Stimulated activated CD4-positive, alpha-beta T cell treated with anti-CD3 and anti-CD28 coated beads, Interleukin-12 subunit alpha, Interleukin-12 subunit beta, amount 100 ng/mL, for 4 hours (primary cell): ENCODE data around the gene CAMP.

Experiments
- DNase-seq: peaks from one replicate; pipeline ENCODE4 v3.0.0-alpha.2; 2020

The CAMP gene

DNA sequence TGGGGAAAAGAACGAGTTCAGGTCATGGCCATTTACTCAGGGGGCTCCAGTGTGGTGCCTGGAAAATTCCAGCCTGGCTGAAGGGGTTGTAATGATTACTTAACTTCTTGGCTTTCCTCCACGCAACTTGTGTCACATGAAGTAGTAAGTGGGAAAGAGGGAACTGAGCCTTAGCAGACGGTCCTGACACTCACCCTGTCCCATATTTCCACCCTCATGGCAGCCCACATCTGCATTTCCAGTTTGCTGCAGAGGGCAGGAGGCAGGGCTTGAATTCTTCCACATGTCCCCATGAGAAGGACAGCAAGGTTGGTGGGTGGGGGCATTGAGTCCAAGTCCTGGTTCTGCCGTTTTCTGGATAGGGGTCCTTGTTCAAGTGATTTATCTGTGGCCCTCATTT lies 7.8 kb upstream of the CAMP start:
- no peak for DNase-seq

DNA sequence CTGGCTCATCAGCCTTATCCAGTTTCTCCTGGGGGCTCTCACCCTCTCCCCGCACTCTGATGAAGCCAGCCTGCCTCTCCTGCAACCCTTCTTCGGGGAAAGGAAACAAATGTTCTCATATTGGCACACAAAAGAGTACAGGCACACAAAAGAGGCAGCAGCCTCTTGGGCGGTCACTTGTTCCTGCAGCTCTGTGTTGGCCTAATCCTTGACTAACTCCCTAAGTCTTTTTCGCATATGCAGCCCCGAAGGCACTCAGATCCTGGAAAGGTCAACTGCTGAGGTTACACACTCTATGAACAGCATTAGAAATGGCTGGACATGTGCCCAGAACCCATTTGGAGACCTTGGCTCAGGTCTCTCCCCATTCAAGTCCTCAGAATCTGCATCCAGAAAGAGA lies 7.4 kb upstream of the CAMP start:
- no peak for DNase-seq

DNA sequence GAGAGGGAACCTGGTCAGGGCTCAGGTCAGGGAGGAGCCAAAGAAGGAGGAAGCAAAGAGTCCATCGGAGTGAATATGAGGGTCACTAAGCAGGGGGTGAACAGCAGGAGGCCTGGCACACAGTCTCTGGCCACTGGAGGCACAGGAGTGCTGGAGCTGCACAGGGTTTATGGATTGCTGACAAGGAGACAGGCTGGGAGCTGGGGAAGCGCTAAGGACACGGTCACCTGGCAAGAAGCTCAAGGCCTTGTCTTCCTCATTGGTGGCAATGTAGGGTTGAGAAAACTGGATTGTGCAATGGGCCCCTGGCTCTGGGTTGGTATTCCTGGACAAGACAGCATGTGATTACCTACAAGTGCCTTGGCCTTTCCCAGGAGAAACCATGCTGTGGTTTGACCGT lies 5.8 kb upstream of the CAMP start:
- DNase-seq: no peak

DNA sequence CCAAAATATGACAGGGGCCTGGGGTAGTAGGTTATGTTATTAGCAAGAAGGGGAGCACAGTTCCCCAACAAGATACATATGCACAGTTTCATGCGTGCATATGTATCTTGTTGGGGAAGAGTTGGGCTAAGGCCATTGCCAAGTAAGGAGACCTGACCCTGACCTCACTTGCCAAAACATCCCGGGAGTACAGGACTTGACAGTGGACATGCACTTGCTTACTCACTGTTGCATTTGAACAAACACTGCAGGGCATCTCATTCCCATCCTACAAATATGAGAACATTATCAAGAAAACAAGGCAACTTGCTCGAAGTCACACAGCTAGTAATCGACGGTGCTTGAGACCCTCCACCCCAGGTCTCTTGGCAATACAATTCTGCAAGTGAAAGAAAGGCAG lies 4.8 kb upstream of the CAMP start:
- no peak for DNase-seq

DNA sequence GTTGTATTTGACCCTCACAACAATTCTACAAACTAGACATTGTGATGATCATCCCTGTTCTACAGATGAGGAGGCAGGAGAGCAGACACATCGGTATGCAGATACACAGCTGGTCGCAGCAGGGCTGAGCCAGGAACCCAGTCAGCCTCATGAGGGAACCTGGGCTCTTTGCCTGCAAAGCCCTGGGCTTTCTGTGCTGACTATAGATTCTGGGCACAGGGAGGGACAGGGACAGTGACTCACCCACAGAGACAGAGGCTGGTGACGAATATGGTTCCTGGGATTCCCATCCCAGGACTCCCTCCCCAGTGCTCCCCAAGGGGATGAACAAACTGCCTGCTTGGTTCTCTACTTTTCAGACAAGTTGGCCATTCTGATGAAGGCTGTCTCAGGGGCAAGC lies 3.8 kb upstream of the CAMP start:
- DNase-seq: no peak

DNA sequence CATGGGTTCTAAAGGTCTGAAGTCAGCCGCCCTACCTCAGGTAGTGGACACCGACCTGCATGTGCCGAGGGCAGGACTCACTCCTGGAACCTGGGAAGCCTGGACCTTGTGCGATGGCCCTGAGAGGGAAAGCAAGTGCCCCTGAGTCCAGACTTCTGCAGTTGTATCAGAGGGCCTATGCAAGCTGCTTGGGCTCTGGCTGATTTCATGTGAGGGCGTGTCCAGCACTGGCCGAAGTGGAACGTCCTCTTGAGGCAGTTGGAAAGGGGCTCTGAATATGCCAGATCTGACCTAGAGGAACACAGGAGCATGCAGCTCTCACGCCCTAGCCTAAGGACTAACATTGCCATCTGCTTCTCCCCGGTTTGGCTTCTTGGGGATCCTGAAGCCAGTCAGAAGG lies 2.5 kb upstream of the CAMP start:
- DNase-seq: no peak

DNA sequence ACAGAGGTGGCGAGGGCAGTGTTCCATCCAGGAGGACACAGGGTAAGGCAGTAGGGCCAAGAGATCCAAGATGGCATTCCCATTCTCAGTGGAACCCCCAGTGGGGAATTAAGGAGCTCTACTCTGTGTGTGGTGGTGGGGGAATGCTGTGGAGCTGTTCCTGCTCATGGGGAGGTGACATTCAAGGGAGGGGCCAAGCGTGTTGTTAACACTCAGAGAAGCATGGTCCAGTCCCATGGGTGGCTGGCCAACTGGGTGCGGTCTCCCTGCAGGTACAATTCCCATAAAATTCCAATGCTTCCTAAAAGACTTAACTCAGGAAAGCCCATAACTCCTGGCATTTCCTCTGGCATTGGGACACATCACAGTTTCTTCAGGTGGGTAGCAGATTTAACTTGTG lies 2.3 kb downstream of the CAMP start:
- DNase-seq: no peak

DNA sequence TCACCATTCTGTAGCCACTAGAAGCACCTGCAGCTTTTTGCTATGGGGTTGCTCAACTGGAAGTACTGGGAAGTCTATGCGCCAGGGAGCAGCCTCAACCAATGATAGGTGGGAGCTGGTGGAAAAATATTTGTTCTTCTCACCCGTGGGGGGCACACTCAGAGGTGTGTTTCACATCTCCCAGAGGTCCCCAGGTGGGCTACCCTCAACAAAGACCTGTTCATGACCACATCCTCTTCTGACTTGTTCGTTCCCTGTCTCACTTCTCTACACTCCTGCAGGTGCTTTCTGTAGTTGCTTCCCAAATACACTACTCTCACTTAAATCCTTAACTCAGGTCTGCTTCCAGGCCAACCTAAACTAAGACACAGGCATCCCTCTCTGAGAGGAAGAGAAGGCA lies 3.6 kb downstream of the CAMP start:
- no peak for DNase-seq

DNA sequence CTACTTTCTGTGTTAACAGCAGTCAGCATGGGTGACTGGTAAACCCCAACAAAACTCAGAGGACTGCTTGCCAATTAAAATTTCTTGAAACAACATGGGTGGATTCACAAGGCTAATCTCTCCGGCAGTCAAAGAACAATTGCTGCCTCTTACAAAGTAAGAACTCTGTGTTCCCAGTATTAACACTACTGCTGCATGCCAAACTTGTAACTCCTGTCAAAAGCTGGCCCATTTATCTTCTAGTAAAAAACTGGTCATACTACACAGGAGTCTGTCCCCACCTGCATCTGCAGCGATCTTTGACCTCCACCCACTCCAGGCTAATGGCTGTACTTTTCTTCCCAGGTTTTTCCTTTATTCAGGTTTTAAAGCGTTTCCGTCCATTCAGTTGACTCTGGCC lies 8.9 kb downstream of the CAMP start:
- no peak for DNase-seq

DNA sequence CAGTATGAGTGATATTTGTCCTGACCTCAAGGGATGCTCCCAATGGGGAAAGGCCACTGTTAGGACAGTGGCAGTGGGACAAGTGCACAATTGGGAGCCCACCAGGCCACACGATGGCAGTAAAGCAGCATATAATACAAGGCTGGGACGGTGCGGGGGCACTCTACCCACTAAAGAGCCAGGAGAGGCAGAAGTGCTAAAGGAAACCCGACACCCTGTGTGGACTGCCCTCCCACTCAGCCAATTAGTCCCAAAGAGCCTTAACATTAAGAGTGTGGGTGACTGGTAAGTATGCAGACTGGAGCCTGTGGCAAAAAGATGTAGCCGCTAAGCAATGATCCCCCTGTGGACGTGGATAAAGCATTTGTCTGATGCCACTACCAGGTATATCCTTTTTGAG lies 9.4 kb downstream of the CAMP start:
- peak; percentile 50 for DNase-seq

DNA sequence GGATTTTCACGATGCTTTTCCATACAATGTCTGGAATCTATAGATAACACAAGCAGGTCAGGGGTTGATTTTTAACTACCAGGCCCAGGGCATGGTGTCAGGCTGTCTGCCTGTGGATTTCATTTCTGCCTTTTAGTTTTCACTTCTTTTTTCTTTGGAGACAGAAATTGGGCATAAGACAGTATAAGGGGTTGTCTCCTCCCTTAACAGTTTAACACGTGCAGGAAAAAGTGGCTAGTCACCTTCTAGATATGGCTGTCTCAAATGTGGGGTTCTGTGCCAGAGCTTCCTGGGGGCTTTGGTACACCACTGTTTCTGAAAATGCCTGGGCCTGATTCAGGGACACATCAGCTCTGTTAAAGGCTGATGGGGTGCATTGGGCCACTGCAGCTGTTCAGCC lies 10.2 kb downstream of the CAMP start:
- no peak for DNase-seq

DNA sequence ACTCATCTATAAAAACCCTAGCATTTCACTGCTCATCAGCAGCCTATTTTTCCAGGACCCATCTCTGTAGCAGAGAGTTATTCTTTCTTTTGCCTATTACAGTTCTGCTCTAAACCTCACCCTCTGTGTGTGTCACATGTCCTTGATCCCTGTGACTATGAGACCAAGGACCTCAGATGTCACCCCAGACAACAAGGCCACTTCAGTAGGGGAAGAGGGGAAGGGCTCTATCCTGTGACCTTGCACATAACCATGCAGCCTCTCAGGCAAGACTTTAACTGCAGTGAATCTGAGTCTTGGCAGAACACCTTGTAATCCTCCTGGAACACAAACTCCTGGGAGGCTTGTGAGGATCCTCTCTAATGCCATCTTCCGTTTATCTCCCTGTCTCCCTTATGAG lies 13.2 kb downstream of the CAMP start:
- DNase-seq: no peak

DNA sequence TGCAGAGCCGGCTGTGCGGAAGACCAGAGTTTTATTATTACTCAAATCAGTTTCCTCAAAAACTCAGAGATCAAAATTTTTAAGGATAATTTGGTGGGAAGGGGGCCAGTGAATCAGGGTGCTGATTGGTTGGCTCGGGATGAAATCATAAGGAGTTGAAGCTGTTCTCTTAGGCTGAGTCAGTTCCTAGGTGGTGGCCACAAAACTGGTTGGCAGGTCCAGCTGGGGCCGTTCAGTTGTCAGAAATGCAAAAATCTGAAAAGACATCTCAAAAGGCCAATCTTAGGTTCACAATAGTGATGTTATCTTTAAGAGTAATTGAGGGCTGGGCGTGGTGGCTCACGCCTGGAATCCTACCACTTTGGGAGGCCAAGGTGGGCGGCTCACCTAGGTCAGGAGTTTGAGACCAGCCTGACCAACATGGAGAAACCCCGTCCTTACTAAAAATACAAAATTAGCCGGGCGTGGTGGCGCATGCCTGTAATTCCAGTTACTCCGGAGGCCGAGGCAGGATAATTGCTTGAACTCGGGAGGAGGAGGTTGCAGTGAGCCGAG lies 15.3 kb downstream of the CAMP start:
- no peak for DNase-seq

DNA sequence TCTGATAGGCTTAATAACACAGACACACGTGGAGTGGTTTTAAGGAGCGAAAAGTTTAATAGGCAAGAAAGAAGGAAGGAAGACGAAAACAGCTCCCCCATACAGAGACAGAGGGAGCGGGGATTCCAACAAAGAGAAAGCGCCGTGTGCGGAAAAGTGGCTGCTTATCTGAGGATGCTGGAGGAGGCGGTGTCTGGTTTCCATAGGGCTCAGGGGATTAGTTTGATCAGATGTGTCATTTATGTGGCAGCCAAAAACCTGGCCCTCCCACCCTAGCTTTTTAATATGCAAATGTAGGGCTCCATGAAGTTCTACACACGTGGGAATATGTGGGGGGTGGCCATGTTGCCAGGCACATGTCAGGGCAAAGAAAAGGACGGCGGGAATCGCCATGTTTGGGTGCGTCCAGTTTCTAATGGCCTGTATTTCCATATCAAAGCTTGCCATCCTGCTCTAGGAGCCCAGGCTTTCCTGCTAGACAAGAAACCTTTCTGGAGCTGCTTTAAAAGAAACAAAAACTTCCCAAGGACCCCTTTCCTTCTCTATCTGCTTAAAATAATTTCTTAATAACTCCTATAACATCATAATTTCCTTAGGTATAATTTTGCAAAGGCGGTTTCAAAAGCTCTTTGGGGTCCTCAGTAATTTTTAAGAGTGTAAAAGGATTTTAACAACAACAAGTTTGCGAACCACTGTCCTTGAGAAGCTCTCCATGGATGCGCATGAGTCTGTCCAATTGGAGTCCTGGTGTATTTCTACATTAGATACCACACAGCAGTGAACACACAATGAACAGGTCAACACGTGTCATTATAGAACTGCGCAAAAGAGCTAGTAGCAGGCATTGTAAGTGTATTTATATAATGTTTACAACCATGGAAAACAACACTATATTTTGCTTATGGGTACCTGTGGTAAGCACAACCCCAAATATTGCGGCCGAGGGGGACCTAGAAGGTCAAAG lies 17.0 kb downstream of the CAMP start:
- DNase-seq: no peak

DNA sequence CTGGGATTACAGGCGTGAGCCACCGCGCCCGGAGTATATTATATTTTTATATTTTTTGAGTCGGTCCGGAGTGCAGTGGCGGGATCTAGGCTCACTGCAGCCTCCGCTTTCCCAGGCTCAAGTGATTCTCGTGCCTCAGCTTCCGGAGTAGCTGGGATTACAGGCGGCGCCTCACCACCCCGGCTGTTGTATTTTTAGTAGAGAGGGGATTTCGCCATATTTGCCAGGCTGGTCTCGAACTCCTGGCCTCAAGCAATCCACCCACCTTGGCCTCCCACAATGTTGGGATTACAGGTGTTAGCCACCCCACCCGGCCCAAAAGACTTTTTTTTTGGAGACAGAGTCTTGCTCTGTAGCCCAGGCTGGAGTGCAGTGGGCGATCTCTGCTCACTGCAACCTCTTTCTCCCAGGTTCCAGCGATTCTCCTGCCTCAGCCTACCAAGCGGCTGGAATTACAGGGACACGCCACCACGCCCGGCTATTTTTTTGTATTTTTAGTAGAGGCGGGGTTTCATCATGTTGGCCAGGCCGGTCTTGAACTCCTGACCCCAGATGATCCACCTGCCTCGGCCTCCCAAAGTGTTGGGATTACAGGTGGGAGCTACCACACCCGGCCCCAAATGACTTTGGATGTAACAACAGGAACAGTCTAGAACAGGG lies 18.6 kb downstream of the CAMP start:
- DNase-seq: peak; percentile 10

DNA sequence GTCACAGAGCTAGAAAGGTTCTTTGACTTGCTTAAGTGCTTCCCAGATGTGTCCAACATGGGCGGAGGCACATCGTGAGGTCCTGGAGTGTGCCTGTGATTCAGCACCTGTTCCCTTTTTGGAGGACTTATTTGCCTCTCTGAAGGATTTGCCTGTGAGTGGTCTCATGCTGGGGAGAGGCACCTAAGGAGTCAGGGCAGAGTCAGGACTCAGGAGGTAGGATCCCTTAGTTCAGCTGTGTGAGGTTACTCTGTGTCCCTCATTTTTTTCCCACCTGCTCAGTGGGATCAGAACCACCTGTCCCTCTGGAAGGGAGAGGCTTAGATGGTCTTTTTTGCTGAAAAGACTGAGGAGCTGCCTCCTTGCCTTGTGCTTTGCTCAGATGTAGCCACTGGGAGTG lies 20.6 kb downstream of the CAMP start:
- DNase-seq: no peak

DNA sequence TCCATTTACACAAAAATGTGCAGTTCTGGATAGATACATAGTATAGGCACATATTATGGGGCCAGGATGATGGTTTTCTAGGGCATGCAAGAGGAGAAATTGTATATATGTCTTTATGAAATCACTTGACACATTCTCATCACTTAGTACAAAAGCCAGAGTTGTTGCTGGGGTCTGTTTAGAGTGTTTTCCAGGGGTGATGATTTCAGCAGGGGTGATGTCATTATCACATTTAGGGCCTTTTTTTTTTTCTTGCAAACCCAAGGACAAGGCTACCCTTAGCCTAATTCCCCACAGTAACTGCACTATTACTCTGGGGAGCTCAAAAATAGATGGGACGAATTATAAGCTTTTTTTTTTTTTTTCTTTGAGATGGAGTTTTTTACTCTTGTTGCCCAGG lies 21.2 kb downstream of the CAMP start:
- DNase-seq: no peak

DNA sequence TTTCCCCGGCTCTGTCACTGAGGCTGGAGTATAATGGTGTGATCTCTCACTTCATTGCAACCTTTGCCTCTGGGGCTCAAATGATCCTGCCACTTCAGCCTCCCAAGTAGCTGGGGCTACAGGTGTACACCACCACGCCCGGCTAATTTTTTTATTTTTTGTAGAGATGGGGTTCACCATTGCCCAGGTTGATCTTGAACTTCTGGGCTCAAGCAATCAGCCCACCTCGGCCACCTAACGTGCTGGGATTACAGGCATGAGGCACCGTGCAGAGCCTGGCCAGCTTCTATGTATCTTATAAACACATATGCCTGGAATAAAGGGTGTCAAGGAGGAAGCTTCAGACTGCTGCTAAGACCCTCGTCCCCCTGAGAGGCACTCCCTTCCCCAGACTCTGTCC lies 21.8 kb downstream of the CAMP start:
- no peak for DNase-seq

DNA sequence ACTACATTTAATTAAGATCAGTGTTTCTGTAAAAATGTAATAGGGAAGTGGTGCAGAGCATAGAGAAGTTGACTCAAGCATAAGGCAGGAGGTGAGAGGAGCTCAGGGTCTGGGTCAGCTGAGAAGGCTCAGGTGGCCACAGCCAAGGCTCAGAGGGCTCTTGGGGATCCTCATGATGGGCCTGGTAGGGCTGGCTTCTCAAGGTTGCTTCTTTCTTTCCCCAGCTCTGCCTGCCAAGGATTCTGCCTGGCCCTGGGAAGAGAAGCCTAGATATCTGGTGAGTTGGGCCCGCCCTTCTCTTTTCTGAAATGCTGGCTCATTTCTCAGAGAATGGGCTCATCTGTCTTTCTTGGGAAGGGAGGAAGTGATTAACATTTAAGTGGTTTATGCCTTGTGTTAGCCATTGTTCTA lies 24.1 kb downstream of the CAMP start:
- no peak for DNase-seq

DNA sequence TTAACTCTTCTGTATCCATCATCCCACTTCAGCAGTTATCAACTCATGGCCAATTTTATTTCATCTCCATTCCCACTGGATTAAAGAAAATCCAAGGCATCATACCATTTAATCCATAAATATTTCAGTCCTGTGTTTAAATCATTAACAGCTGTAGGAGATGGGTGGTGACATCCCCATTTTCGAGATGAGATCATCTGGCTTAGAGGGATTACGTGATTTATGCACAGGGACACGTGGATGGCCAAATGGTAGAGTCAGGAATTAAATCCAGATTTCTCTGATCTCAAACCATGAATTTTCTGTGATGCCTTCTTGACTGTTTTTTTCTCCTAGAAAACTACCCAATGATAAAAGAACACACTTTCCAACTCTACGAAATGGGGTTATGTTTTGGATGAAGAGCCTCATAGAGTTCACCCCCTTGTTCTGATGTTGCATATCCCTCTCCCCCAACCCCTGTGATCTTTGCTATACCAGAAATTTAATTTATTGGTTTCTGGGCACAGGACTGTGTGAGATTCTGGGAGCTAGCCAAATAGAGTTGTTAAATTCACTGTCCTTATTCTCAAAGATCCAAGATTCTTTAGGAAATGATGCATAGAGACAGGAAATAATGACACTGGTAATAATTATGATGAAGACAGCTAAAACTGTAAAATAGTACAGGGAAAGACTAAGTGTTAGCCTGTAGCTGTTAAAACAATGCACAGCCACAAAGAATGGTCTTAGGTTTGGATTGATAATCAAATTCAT lies 25.0 kb downstream of the CAMP start:
- no peak for DNase-seq

DNA sequence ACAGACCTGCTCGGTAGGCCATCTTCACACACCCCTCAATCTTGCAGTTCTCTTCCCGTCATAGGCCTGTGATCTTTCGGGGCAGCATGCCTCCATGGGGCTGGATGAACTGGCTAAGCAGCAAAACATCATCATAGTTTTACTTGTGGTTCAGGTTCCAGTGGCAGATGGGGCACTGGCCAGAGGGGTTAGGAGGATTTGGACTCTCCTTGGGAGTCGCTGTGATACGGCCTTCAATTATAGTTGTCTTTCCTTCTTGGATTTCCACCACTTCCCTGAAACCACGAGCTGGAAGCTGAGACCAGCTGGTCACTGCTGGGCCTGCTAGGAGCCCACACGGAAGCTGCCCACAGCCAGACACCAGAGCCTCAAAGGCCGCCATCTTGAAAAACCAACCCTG lies 33.3 kb downstream of the CAMP start:
- DNase-seq: no peak

DNA sequence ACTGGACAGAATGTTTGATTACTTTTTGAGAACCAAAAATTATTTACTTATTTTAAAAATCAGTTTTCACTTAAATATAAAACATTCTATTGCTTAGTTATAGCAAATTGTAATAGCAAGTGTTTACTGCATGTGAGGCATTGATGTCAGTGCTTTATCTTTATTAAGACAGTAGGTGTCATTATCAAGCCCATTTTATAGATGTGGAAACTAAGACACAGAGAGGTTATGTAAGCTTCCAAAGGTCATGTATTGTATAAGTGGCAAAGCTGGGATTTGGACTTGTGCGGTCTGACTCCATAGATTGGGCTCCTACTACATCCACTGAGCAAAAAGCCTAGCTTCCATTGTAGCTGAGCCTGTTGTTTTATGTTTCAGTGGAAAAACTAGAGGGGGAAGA lies 35.2 kb downstream of the CAMP start:
- DNase-seq: no peak

DNA sequence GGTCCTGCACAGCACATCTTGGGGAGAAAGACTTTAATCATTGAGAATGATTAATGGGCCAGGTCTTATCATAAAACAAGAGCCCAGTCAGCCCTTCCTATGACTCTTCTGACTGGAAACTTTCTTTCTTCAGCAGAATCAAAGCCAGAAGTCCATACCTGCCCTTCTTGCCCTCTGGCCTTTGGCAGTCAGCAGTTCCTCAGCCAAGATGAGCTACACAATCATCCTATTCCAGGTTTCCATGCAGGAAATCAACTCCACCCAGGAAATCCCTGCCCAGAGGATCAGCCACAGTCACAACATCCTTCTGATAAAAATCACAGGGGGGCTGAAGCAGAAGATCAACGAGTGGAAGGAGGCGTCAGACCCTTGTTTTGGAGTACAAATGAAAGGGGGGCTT lies 44.5 kb downstream of the CAMP start:
- no peak for DNase-seq
